IMR-90 (cell line): ENCODE measurements around the gene UCKL1. TPM values are rescaled to one million over a fixed set of nuclear protein-coding genes. Genes with fewer than 3 reads are reported as not detected.
A peak's percentile ranks its signal among the peaks of the same experiment; 100 is the strongest.
"Not testable (repeated sequence)": the region's sequence is repeated elsewhere in the genome, so short reads cannot be mapped to it uniquely, and the experiment has no call there.

Experiments used
- ATAC-seq: fragments of 200-7000 bp; cut with Tn5 transposase; 2 replicates; pipeline ENCODE4 v1.9.1; 2020; ENCODE audit warnings: low read depth, mild to moderate bottlenecking, moderate library complexity
- BruUV-seq: library from RNA; stranded (reverse); fragments of 400-500 nt; replicated peaks from 2 replicates; lab custom pipeline; 2021; lab: Mats Ljungman, UMichigan
- CTCF ChIA-PET: fragments of 300-600 bp; formaldehyde crosslinking; extraction: SDS; loops from one replicate; lab custom pipeline; 2021; ENCODE audit warnings: antibody characterized with exemption; lab: Yijun Ruan, JAX
- POLR2A ChIA-PET: fragments of 300-600 bp; sonication (Branson Sonifier 250); formaldehyde crosslinking; loops from one replicate; lab custom pipeline; 2022; ENCODE audit warnings: antibody characterized with exemption; ENCODE audit not compliant: unreplicated experiment; lab: Charles Lee
- DNase-seq: peaks from one replicate; pipeline ENCODE4 v3.0.0; 2013
- H2AFZ ChIP-seq: replicated peaks from 2 replicates; pipeline ENCODE3; 2013; ENCODE audit warnings: low read length, mild to moderate bottlenecking; ENCODE audit not compliant: poor library complexity
- H2AK5ac ChIP-seq: 2 replicates; pipeline ENCODE4 v1.6.1; 2013; ENCODE audit warnings: low read depth, low read length, inconsistent platforms
- H2AK9ac ChIP-seq: replicated peaks from 2 replicates; pipeline ENCODE3; 2013; ENCODE audit warnings: mild to moderate bottlenecking, low read depth, low read length, moderate library complexity; ENCODE audit not compliant: poor library complexity
- H2BK120ac ChIP-seq: 2 replicates; pipeline ENCODE4 v1.6.1; 2013; ENCODE audit warnings: low read depth, low read length, inconsistent platforms
- H2BK15ac ChIP-seq: 3 replicates; pipeline ENCODE4 v1.6.1; 2013; ENCODE audit warnings: low read depth, low read length, inconsistent platforms
- H2BK20ac ChIP-seq: 2 replicates; pipeline ENCODE4 v1.6.1; 2013; ENCODE audit warnings: low read depth, mild to moderate bottlenecking, inconsistent platforms, low read length, moderate library complexity
- H2BK5ac ChIP-seq: 2 replicates; pipeline ENCODE4 v1.6.1; 2013; ENCODE audit warnings: mild to moderate bottlenecking, low read depth, low read length, inconsistent platforms; ENCODE audit not compliant: poor library complexity, severe bottlenecking
- H3K14ac ChIP-seq: replicated peaks from 2 replicates; pipeline ENCODE4 v1.6.1; 2013; ENCODE audit warnings: low read depth, low read length, inconsistent platforms
- H3K18ac ChIP-seq: 2 replicates; pipeline ENCODE4 v1.6.1; 2013; ENCODE audit warnings: low read depth, low read length, control low read depth
- H3K23ac ChIP-seq: 2 replicates; pipeline ENCODE4 v1.6.1; 2013; ENCODE audit warnings: low read depth, low read length, inconsistent platforms
- H3K27ac ChIP-seq: 2 replicates; pipeline ENCODE4 v1.5.1; 2013; ENCODE audit warnings: mild to moderate bottlenecking, control low read depth, low read length; ENCODE audit not compliant: insufficient read depth
- H3K27me3 ChIP-seq: 2 replicates; pipeline ENCODE4 v1.6.1; 2013; ENCODE audit warnings: low read length; ENCODE audit not compliant: control insufficient read depth, insufficient read depth
- H3K36me3 ChIP-seq: 2 replicates; pipeline ENCODE4 v1.6.1; 2013; ENCODE audit warnings: low read length, mixed read lengths; ENCODE audit not compliant: control insufficient read depth, insufficient read depth
- H3K4ac ChIP-seq: 2 replicates; pipeline ENCODE4 v1.6.1; 2013; ENCODE audit warnings: low read depth, low read length, inconsistent platforms
- H3K4me1 ChIP-seq: 2 replicates; pipeline ENCODE4 v1.6.1; 2013; ENCODE audit warnings: low read length, mixed read lengths; ENCODE audit not compliant: control insufficient read depth, insufficient read depth
- H3K4me2 ChIP-seq: 2 replicates; pipeline ENCODE4 v1.6.1; 2013; ENCODE audit warnings: low read depth, mild to moderate bottlenecking, control low read depth, low read length, moderate library complexity
- H3K4me3 ChIP-seq: 2 replicates; pipeline ENCODE4 v1.5.1; 2013; ENCODE audit warnings: low read depth, mild to moderate bottlenecking, control low read depth, low read length, moderate library complexity; ENCODE audit not compliant: insufficient read depth
- H3K56ac ChIP-seq: 2 replicates; pipeline ENCODE4 v1.6.1; 2013; ENCODE audit warnings: low read length, inconsistent platforms; ENCODE audit not compliant: insufficient read depth; ENCODE audit errors: extremely low read depth
- H3K79me1 ChIP-seq, 2 experiments: 2 replicates each; pipeline ENCODE4 v1.6.1; 2013; ENCODE audit warnings: low read length in 2 of 2, inconsistent platforms in 1 of 2, low read depth in 1 of 2
- H3K9ac ChIP-seq: 2 replicates; pipeline ENCODE4 v1.6.1; 2013; ENCODE audit warnings: low read depth, low read length, control low read depth
- H3K9me1 ChIP-seq: 2 replicates; pipeline ENCODE4 v1.6.1; 2013; ENCODE audit warnings: low read length, inconsistent platforms; ENCODE audit not compliant: insufficient read depth
- H3K9me3 ChIP-seq: 2 replicates; pipeline ENCODE4 v1.6.1; 2013; ENCODE audit warnings: low read length; ENCODE audit not compliant: control insufficient read depth, insufficient read depth
- H4K20me1 ChIP-seq: 2 replicates; pipeline ENCODE4 v1.6.1; 2013; ENCODE audit warnings: low read length, inconsistent platforms; ENCODE audit not compliant: insufficient read depth
- H4K5ac ChIP-seq: 2 replicates; pipeline ENCODE4 v1.6.1; 2013; ENCODE audit warnings: mild to moderate bottlenecking, low read depth, low read length, control low read depth
- H4K8ac ChIP-seq, 2 experiments: 2 replicates each; pipeline ENCODE4 v1.6.1; 2013; ENCODE audit warnings: low read depth in 2 of 2, low read length in 2 of 2, control low read depth in 1 of 2, inconsistent platforms in 1 of 2
- H4K91ac ChIP-seq: 2 replicates; pipeline ENCODE4 v1.6.1; 2013; ENCODE audit warnings: low read depth, low read length, inconsistent platforms; ENCODE audit not compliant: insufficient read depth
- WGBS, 2 experiments: methylation state at CpG; one replicate each; pipeline versions ENCODE4 v1.1.5 to v1.1.7; 2013; ENCODE audit warnings: missing lambda C conversion rate in 2 of 2; ENCODE audit not compliant: insufficient read length in 1 of 2; ENCODE audit errors: extremely low coverage in 2 of 2; 5-methylcytosine and 5-hydroxymethylcytosine counted together
- dilution Hi-C: fragments of 300-500 bp; cut with HindIII; formaldehyde crosslinking; loops from one replicate; pipeline ENCODE4 v1.14.3; 2018; ENCODE audit warnings: low sequenced_read_pairs; ENCODE audit not compliant: unreplicated experiment
- in situ Hi-C: fragments of 300-500 bp; cut with MboI; formaldehyde crosslinking; loops from 3 replicates; pipeline ENCODE4 v1.14.3; 2019; ENCODE audit warnings: low sequenced_read_pairs, inconsistent platforms, mixed read lengths
- intact Hi-C: fragments of 100-400 bp; cut with micrococcal nuclease; formaldehyde crosslinking; loops from 2 replicates; pipeline ENCODE4 v1.10.0; 2022
- polyA plus RNA-seq, 3 experiments: library from polyadenylated mRNA; depleted of rRNA; stranded (reverse); fragments of >200 nt; gene quantifications; 2 replicates each; pipeline ENCODE4 v1.2.3, GENCODE V29; 2012; ENCODE audit warnings: low replicate concordance in 1 of 3
- total RNA-seq: library from RNA; depleted of rRNA; stranded (reverse); fragments of >200 nt; gene quantifications from 2 replicates; pipeline ENCODE4 v1.2.3, GENCODE V29; 2012

The UCKL1 gene
- total and polyA plus RNA-seq, 2 of the 4 experiments (the other 2 are of a cell fraction) = 16.7 to 54.7 TPM

DNA sequence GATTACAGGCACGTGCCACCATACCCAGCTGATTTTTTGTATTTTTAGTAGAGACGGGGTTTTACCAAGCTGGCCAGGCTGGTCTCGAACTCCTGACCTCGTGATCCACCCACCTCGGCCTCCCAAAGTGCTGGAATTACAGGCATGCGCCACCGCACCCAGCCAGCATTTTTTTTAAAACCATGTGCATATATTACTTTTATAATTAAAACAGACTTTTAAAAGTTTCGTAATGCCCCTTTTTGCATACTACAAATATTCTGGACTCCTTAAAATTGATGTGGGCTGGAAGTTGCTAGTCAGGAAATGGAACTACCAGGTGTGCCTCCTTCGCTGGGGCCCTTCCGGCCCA lies 15.7 kb upstream of the UCKL1 start:
- Histone ChIP-seq H3K79me1 (peaks cover 12 to 20% of the 10 kb centered on the region in 2 experiments; a peak in 3 of 4 replicates), H2AFZ (peak overlapping the region; percentile 49), H3K4me1 (peaks cover 20% of the 10 kb centered on the region)
- H2AK5ac ChIP-seq, H3K4me3 ChIP-seq, H2BK20ac ChIP-seq, dilution Hi-C loops, H3K56ac ChIP-seq, H4K5ac ChIP-seq, H3K18ac ChIP-seq, H3K14ac ChIP-seq, H3K4ac ChIP-seq, H3K4me2 ChIP-seq, BruUV-seq, H3K9me1 ChIP-seq, H2BK120ac ChIP-seq, H2BK15ac ChIP-seq, H3K9me3 ChIP-seq, H4K91ac ChIP-seq, H2AK9ac ChIP-seq, H2BK5ac ChIP-seq, DNase-seq, H3K27me3 ChIP-seq, H3K9ac ChIP-seq, H4K20me1 ChIP-seq, H4K8ac ChIP-seq, H3K27ac ChIP-seq, CTCF ChIA-PET, H3K23ac ChIP-seq, H3K36me3 ChIP-seq, ATAC-seq: not testable (repeated sequence)
- POLR2A ChIA-PET = interaction anchor here (0.7 kb wide), 1 partner anchor 45 kb away, joined by 8 read pairs; no protein-coding TSS in a partner anchor
- intact Hi-C loops = loop anchor here (5.0 kb wide), 1 partner anchor 195 kb away; no protein-coding TSS in a partner anchor
- in situ Hi-C loops = loop anchor here (10.0 kb wide), 1 partner anchor 437 kb away; the partner anchor contains the start of gene PTK6
- 100% methylated on average over 2 of the region's 10 CpGs; no CpG with 5 or more reads in 1 of the 2 experiments for WGBS, 2 experiments
